ENCODE measurements around the gene AKAP3.

Gene AKAP3

DNA sequence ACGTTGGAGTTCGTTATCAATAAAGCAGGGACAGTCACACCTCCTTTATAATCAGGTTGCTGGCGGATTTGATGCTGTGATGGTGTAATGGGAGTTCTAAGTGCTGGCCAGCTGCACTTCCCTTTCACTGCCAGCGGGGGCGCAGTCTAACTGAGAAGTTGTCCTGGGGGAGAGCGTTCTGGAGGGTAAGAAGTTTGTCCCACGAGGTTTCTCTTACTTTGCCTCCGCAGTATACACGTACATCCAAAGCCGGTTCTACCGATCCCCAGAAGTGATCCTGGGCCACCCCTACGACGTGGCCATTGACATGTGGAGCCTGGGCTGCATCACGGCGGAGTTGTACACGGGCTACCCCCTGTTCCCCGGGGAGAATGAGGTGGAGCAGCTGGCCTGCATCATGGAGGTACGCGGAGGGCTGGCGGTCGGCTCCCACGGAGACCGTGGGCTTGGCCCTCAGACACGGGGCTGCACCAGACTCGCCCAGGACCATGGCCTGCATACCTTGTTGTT is 44.1 kb downstream of the AKAP3 start:
- Histone ChIP-seq H3K27ac (peak overlapping the region; percentile 71 to 76), H3K4me1 (peaks cover 0 to 20% (median 8%) of the 10 kb centered on the region in 4 donors), H3K27me3 (no peaks in the 10 kb centered on the region), H3K9me3 (no peaks in the 10 kb centered on the region), H3K4me3 (peak overlapping the region; percentile 73 to 79), H3K36me3 (peaks cover 0 to 11% (median 0%) of the 10 kb centered on the region in 3 donors)
- TF ChIP-seq, protein P1, sequence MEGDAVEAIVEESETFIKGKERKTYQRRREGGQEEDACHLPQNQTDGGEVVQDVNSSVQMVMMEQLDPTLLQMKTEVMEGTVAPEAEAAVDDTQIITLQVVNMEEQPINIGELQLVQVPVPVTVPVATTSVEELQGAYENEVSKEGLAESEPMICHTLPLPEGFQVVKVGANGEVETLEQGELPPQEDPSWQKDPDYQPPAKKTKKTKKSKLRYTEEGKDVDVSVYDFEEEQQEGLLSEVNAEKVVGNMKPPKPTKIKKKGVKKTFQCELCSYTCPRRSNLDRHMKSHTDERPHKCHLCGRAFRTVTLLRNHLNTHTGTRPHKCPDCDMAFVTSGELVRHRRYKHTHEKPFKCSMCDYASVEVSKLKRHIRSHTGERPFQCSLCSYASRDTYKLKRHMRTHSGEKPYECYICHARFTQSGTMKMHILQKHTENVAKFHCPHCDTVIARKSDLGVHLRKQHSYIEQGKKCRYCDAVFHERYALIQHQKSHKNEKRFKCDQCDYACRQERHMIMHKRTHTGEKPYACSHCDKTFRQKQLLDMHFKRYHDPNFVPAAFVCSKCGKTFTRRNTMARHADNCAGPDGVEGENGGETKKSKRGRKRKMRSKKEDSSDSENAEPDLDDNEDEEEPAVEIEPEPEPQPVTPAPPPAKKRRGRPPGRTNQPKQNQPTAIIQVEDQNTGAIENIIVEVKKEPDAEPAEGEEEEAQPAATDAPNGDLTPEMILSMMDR (IDR thresholded peaks at IDR 0.05) = peak; percentile 89 to 98
- intact Hi-C loops (cut with DNase I; ENCODE audit: low total_unique reads) = loop anchor here (5.0 kb wide), 1 partner anchor 43 kb away; the partner anchor contains the start of genes AKAP3 and NDUFA9
- peak; percentile 82 to 86 for DNase-seq

DNA sequence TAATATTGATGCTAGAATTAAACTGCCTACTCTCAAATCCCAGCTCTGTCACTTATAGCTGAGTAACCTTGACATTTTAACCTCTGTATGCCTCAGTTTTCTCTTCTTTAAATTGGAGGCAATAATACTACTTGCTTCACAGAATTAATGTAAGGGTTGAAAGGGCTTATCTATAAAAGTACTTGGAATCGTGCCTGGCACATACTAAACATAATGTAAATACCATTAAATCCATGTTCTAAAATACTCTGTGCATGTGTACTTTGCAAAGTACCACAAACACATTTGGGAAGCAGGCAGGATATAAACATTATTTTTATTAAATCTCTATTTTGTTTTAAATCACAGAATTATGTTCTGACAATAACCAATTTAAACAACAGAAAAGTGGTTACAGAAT is 44.9 kb downstream of the AKAP3 start:
- no peaks in the 10 kb centered on the region for H3K27me3 ChIP-seq
- H3K4me3 ChIP-seq = no peak overlapping the region
- peaks cover 0 to 20% (median 8%) of the 10 kb centered on the region in 4 donors for H3K4me1 ChIP-seq
- no peaks in the 10 kb centered on the region for H3K9me3 ChIP-seq
- TF ChIP-seq, protein P1 (IDR thresholded peaks at IDR 0.05) = no peak
- intact Hi-C loops (cut with DNase I; ENCODE audit: low total_unique reads) = loop anchor here (5.0 kb wide), 1 partner anchor 43 kb away; the partner anchor contains the start of genes AKAP3 and NDUFA9
- peaks cover 0 to 11% (median 0%) of the 10 kb centered on the region in 3 donors for H3K36me3 ChIP-seq
- no peak overlapping the region for H3K27ac ChIP-seq
- no peak for DNase-seq

DNA sequence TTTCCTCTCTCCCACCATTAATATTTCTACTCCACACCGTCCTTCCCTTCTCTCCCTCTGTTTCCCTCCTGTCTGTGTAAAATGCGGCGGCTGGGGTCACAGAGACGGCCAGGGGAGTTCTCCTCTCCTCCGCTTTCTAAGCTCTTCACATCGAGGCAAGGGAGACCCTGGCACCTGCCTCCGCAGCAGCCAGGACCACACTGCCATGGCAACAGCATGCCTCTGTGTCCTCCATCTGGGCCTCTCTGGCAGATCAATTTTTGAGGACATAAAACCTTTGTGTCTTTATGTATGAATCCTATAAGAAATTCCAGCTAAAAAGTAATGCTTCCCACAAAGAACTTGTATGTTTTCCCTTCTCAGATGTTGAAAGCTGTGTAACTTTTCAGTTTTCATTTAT is 45.4 kb downstream of the AKAP3 start:
- intact Hi-C loops (cut with DNase I; ENCODE audit: low total_unique reads) = loop anchor here (5.0 kb wide), 1 partner anchor 44 kb away; the partner anchor contains the start of genes AKAP3 and NDUFA9
- peaks cover 0 to 20% (median 8%) of the 10 kb centered on the region in 4 donors for H3K4me1 ChIP-seq
- H3K27me3 ChIP-seq = no peaks in the 10 kb centered on the region
- no peak for DNase-seq
- no peaks in the 10 kb centered on the region for H3K9me3 ChIP-seq
- H3K36me3 ChIP-seq = peaks cover 0 to 10% (median 0%) of the 10 kb centered on the region in 3 donors
- H3K4me3 ChIP-seq = no peak overlapping the region
- no peak overlapping the region for H3K27ac ChIP-seq
- TF ChIP-seq, protein P1 (IDR thresholded peaks at IDR 0.05) = no peak

DNA sequence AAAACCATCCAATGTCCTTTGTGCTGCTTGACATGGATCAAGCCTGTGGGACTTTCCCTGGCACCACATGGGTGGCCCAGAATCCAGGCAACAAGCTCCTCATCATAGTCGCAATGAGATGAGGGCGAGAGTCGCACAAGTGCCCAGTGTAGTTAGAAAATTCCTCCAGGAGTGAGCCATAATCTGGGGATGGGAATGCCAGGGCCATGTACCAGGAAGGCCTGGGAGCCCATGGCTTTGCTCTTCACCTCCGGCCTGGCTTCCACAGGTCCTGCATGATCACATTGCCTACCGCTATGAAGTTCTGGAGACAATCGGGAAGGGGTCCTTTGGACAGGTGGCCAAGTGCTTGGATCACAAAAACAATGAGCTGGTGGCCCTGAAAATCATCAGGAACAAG is 53.0 kb downstream of the AKAP3 start:
- no peaks in the 10 kb centered on the region for H3K36me3 ChIP-seq
- intact Hi-C loops (cut with DNase I; ENCODE audit: low total_unique reads) = no loop called here
- no peak overlapping the region for H3K27ac ChIP-seq
- no peak overlapping the region for H3K4me3 ChIP-seq
- H3K9me3 ChIP-seq = no peaks in the 10 kb centered on the region
- peaks cover 0 to 4% of the 10 kb centered on the region in 2 donors for H3K27me3 ChIP-seq
- no peaks in the 10 kb centered on the region for H3K4me1 ChIP-seq
- DNase-seq = no peak
- TF ChIP-seq, protein P1 (IDR thresholded peaks at IDR 0.05) = no peak

DNA sequence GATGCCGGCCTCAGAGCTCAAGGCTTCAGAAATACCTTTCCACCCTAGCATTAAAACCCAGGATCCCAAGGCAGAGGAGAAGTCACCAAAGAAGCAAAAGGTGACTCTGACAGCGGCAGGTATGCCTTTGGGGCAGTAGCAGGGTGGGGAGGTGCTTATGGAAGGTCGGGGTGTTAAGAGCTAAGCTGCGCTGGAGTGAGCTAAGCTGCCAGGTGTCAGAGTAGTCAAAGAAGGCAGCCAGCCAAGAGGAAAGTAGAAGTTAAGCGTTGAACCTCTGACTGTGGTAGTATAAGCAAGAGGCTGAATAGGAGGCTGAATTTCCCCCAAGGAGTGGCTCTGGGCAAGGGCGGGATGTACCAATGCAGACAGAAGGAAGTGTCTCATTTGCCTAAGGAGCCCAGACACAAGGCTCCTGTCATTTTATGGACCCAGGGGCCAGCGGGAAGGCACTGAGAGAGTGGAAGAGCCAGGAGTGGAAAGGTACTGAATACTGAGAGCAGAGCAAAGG is 57.6 kb downstream of the AKAP3 start:
- Histone ChIP-seq H3K27me3 (peaks cover 0 to 6% of the 10 kb centered on the region in 2 donors), H3K9me3 (no peaks in the 10 kb centered on the region), H3K4me3 (no peak overlapping the region), H3K27ac (no peak overlapping the region), H3K36me3 (no peaks in the 10 kb centered on the region), H3K4me1 (no peaks in the 10 kb centered on the region)
- no peak for DNase-seq
- TF ChIP-seq, protein P1 (IDR thresholded peaks at IDR 0.05) = no peak
- intact Hi-C loops (cut with DNase I; ENCODE audit: low total_unique reads) = no loop called here
